GM19328 (cell line): ENCODE measurements around the gene STX8.
"Not testable (repeated sequence)": the region's sequence is repeated elsewhere in the genome, so short reads cannot be mapped to it uniquely, and the experiment has no call there.

Source experiments
- ATAC-seq: cut with Tn5 transposase; IDR thresholded peaks from one replicate; pipeline ENCODE4 v1.9.1; 2021; ENCODE audit warnings: mild to moderate bottlenecking, moderate library complexity; ENCODE audit not compliant: unreplicated experiment

The STX8 gene

GRCh38 chr17:9557161-9557755, 18.4 kb downstream of the STX8 start:
- ATAC-seq = no peak

GRCh38 chr17:9554715-9555114, 20.9 kb downstream of the STX8 start:
- ATAC-seq = not testable (repeated sequence)

GRCh38 chr17:9553596-9553995, 22.0 kb downstream of the STX8 start:
- no peak for ATAC-seq

DNA sequence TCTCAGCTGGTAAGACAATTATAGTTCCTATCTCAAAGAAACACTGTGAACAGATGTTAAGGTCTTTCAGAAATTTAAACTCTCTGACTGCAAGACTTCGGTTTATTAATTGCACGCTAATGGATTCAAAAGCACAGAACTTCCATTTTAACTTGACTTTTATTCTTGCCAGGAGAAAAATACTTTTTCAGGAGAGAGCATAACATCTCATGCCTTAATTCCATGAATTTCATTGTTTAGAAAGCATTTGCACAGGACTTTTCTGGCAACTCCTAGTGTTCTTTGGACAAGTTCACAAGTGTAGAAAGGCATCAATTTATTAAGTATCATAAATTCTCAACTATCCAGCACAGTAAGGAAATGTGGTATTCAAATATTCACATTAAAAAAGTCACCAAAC, 22.4 kb downstream of the STX8 start:
- no peak for ATAC-seq

GRCh38 chr17:9549215-9549614, 26.4 kb downstream of the STX8 start:
- no peak for ATAC-seq

GRCh38 chr17:9544221-9544620, 31.4 kb downstream of the STX8 start:
- no peak for ATAC-seq

- no peak for ATAC-seq
Observed at GRCh38 chr17:9541718-9542117, 33.9 kb downstream of the STX8 start.

GRCh38 chr17:9538626-9539025, 37.0 kb downstream of the STX8 start:
- ATAC-seq = no peak

GRCh38 chr17:9537177-9537776, 38.3 kb downstream of the STX8 start:
- ATAC-seq = no peak

DNA sequence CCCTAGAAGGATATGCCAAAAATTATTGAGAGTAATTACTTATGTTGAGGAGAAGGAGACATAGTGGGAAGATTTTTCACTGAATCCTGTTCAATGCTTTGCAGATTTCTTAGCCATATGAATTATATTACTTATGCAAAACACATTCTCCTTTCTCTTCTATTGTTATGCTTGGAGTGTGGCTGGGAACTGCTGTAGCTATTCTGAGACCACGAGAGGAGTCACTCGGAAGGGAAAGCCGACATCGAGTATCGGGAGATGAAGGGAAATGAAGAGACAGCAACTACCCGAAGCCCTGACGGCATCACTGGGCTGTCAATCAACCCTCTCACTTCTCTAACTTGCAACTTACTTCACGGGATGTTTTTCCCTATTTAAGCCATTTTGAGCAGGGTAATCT, 39.6 kb downstream of the STX8 start:
- ATAC-seq = no peak

DNA sequence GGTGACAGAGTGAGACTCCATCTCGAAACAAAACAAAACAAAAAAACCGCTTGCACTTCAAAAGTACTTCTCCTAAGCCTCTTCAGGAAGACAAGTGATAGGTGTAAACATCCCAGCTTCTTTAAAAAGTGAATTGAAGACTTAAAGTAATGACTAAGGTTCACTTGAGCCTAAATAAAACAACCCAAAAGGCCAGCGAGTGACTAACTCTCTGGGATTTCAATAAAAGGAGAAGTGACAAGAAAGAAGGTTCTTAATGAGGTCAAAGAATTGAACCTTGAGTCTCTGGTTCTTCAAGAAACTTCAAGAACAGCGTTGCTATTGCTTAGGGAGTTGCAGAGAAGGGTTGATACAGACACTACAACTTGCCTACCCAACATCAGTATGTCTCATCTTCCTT, 42.2 kb downstream of the STX8 start:
- no peak for ATAC-seq

DNA sequence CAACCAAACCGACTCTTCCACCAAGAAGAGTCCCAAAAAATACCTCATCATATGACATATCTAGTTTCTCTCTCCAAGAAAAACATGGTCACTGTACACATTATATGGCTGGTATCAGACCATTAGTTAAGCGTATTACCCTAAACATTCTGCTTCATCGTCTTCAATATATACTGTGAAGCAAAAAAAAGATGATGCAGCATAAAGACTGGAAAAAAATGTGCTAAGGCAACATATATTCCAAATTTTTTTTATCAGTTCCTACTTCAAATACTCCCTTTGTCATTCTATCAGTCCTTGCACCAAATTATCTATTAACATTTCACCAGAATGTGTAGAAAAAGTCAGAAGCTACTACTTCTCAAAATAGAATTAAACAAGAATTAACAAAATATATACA, 42.9 kb downstream of the STX8 start:
- ATAC-seq = no peak

DNA sequence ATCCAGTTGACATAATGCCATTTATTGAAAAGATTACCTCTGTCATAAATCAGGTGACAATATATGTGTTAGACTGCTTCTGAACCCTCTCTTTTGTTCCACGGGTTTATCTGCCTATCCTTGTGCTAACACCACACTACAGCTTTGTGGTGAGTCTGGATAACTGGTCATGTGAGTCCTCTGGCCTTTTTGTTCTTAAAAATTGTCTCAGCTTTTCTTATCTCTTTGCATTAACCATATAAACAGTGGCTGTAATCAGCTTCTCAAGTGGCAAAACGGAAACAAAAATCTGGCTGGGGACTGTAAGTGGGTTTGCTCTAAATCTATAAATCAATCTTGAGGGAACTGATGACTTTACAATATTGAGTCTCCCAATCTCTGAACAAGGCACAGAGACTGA, 44.6 kb downstream of the STX8 start:
- no peak for ATAC-seq

- no peak for ATAC-seq
Observed at GRCh38 chr17:9529033-9529700, 46.5 kb downstream of the STX8 start.

DNA sequence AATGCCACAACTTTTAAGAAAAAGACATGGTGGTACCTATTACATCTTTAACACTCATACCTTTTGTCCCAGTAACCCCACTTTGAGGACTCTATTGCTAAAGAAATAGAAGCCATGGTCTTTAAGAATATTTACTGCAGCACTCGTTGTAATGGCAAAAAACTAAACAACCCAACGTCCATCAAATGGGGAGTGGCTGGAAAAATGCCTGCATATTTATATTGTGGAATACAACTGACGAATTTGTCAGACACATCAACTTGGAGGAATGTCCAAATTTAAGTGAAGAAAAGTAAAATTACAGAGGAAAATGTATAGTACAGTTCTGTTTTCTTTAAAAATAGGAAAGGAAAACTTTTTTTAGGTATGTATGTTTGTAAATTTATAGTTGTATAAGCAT, 47.8 kb downstream of the STX8 start:
- no peak for ATAC-seq

- no peak for ATAC-seq
Observed at GRCh38 chr17:9522074-9522473, 53.5 kb downstream of the STX8 start.

GRCh38 chr17:9521062-9521461, 54.6 kb downstream of the STX8 start:
- no peak for ATAC-seq

DNA sequence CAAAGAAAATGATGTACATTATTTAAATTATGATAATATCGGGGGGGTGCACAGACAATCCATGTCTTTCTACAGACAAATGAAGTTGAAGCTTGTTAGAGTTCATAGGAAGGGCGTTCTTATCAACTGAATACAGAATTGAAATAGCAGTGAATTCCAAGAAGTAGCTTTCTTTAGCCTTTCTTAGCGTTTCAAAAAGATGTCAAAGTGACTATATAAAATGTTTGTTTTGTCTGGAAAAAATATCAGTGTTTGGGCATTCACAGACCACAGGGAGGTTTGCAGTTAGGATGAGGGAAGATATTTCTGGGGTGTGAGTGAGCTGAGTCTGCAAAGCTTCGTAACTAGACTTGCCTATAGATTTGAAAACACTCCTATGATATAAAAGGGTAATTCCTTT, 55.0 kb downstream of the STX8 start:
- no peak for ATAC-seq

DNA sequence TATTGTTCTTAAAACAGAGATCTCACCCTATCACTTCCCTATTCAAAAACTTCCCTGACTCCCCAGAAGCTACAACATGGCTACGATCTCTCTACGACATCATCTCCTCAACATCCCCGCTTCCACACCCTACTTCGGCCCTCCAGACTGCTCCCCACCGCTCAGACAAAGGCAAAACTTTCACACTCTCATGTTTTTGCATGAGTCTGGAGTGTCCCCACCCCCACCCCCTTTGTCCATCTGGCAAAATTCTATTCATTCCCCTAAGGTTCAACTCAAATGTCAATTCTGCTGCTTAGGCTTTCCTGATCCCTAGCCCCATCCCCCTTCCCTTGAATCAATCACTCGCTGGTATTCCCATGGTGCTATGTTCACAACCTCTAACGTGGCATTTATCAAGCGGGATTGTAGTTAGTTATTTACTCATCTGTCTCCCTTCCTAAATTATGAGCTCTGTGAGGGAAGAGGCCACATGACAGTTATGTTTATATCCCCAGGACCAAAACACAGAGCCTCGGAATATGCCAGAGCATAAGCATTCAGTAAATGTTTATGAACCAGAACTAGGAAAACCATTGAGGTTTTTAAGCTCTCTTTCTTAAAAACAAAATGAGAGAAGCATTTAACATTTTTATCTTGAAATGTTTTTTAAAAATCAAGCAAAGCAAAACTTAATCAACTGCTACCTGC, 55.9 kb downstream of the STX8 start:
- ATAC-seq = no peak

DNA sequence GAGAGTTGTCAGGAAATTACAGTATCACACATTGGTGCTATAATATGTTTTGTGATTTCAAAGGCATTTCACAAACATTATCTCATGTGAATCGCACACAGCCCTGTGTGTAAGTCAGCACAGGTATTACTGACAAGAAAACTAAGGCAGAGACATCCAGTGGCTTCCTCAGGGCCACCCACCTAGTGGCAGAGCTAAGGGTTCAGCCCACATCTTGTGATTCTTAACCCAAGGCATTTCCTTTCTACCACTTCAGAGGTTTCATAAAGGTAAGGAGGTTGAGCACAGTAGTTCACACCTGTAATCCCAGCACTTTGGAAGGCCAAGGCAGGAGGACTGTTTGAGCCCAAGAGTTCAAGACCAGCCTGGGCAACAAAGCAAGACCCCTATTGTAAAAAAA, 58.2 kb downstream of the STX8 start:
- no peak for ATAC-seq

GRCh38 chr17:9513266-9513665, 62.4 kb downstream of the STX8 start:
- no peak for ATAC-seq
